ENCODE results near the gene EIF4E1B.

EIF4E1B gene

GRCh38 chr5:176644294-176644693 lies 13.8 kb downstream of the EIF4E1B start:
- in situ Hi-C loops (cut with HindIII; ENCODE audit: low sequenced_read_pairs): no loop called here

- in situ Hi-C loops (cut with HindIII; ENCODE audit: low sequenced_read_pairs): no loop called here
Measured at GRCh38 chr5:176644878-176645670, 14.6 kb downstream of the EIF4E1B start.

GRCh38 chr5:176646049-176646706 lies 15.7 kb downstream of the EIF4E1B start:
- in situ Hi-C loops (cut with HindIII; ENCODE audit: low sequenced_read_pairs): no loop called here

GRCh38 chr5:176646707-176647029 lies 16.2 kb downstream of the EIF4E1B start:
- in situ Hi-C loops (cut with HindIII; ENCODE audit: low sequenced_read_pairs): no loop called here

- in situ Hi-C loops (cut with HindIII; ENCODE audit: low sequenced_read_pairs): no loop called here
Measured at GRCh38 chr5:176647030-176647842, 16.8 kb downstream of the EIF4E1B start, which contains the start of gene TSPAN17. TSPAN17 (plus strand) TSS chr5:176647484; CDS start chr5:176647616, 132 bp downstream.

- in situ Hi-C loops (cut with HindIII; ENCODE audit: low sequenced_read_pairs): no loop called here
Measured at GRCh38 chr5:176647843-176648473, 17.5 kb downstream of the EIF4E1B start.

- in situ Hi-C loops (cut with HindIII; ENCODE audit: low sequenced_read_pairs): no loop called here
Measured at GRCh38 chr5:176648474-176649194, 18.2 kb downstream of the EIF4E1B start.

- in situ Hi-C loops (cut with HindIII; ENCODE audit: low sequenced_read_pairs): no loop called here
Measured at GRCh38 chr5:176650354-176650884, 19.9 kb downstream of the EIF4E1B start.

GRCh38 chr5:176651472-176651980 lies 21.1 kb downstream of the EIF4E1B start:
- in situ Hi-C loops (cut with HindIII; ENCODE audit: low sequenced_read_pairs): no loop called here

GRCh38 chr5:176652136-176652535 lies 21.7 kb downstream of the EIF4E1B start:
- in situ Hi-C loops (cut with HindIII; ENCODE audit: low sequenced_read_pairs): no loop called here

- in situ Hi-C loops (cut with HindIII; ENCODE audit: low sequenced_read_pairs): no loop called here
Measured at GRCh38 chr5:176653401-176654385, 23.2 kb downstream of the EIF4E1B start.

- in situ Hi-C loops (cut with HindIII; ENCODE audit: low sequenced_read_pairs): no loop called here
Measured at GRCh38 chr5:176654856-176655255, 24.4 kb downstream of the EIF4E1B start.

- in situ Hi-C loops (cut with HindIII; ENCODE audit: low sequenced_read_pairs): no loop called here
Measured at GRCh38 chr5:176656467-176656990, 26.1 kb downstream of the EIF4E1B start.

- in situ Hi-C loops (cut with HindIII; ENCODE audit: low sequenced_read_pairs): no loop called here
Measured at GRCh38 chr5:176658007-176658599, 27.6 kb downstream of the EIF4E1B start.

- in situ Hi-C loops (cut with HindIII; ENCODE audit: low sequenced_read_pairs): no loop called here
Measured at GRCh38 chr5:176658817-176659511, 28.5 kb downstream of the EIF4E1B start.

GRCh38 chr5:176659512-176659839 lies 29.0 kb downstream of the EIF4E1B start:
- in situ Hi-C loops (cut with HindIII; ENCODE audit: low sequenced_read_pairs): no loop called here

GRCh38 chr5:176659860-176660461 lies 29.5 kb downstream of the EIF4E1B start:
- in situ Hi-C loops (cut with HindIII; ENCODE audit: low sequenced_read_pairs): no loop called here

Data from endothelial cell of hepatic sinusoid (primary cell).